Activated T-cell treated with anti-CD3 and anti-CD28 coated beads for 24 hours (primary cell): ENCODE data around the gene CRACR2B.

Experiments used
- DNase-seq: peaks from one replicate; pipeline ENCODE4 v3.0.0-alpha.2; 2020; ENCODE audit warnings: low read depth

The CRACR2B gene

DNA sequence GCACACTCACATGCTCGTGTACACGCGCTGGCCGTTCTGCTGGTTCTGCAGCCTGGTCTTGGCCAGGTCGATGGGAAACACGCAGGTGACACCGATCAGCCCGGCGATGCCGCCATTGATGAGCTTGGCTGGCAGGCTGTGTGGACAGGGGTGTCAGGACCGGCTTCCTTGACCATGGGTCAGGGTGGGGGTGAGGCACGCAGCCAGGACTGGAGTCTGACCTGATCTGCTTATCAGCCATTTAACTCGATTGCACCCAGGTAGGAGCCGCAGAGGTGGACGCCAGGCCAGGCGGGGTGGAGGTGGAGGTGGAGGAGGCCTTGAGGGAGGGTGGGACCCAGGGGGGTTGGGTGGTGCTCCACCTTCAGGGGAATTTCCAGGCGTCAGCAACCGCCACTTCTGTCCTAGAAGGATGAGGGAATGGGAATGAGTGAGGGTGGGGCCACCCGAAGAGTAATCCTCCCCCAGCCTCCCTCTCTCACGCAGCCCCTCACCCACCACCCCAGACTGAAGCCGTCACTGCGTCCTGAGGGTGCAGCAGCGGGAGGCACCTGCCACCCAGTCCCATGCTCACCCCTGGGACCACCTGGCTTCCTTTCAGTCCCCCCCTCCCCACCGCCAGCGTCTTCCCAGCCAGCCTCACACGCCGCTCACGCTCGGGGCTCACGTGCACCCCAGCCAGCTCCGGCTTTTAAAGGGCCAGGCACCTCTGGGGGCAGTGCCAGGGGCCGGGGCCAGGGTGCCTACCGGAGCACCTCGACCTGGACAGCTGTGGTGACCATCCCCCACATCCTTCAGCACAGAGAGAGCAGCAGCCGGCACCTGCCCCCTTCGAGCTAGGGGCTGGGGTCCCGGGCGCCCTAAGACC lies 32.7 kb upstream of the CRACR2B start:
- no peak for DNase-seq

- peak; percentile 79 for DNase-seq
These were observed 31.8 kb upstream of the CRACR2B start for GRCh38 chr11:795634-796564.

GRCh38 chr11:796565-797295 lies 31.0 kb upstream of the CRACR2B start:
- no peak for DNase-seq

- peak; percentile 70 for DNase-seq
These were observed 30.2 kb upstream of the CRACR2B start for GRCh38 chr11:797296-798092.

- peak; percentile 80 for DNase-seq
These were observed 29.5 kb upstream of the CRACR2B start, which contains the start of gene SLC25A22 for GRCh38 chr11:798093-798713. Gene SLC25A22, minus strand, starts transcription at chr11:798281. Its CDS starts 3,275 bp downstream, at chr11:795006.

DNA sequence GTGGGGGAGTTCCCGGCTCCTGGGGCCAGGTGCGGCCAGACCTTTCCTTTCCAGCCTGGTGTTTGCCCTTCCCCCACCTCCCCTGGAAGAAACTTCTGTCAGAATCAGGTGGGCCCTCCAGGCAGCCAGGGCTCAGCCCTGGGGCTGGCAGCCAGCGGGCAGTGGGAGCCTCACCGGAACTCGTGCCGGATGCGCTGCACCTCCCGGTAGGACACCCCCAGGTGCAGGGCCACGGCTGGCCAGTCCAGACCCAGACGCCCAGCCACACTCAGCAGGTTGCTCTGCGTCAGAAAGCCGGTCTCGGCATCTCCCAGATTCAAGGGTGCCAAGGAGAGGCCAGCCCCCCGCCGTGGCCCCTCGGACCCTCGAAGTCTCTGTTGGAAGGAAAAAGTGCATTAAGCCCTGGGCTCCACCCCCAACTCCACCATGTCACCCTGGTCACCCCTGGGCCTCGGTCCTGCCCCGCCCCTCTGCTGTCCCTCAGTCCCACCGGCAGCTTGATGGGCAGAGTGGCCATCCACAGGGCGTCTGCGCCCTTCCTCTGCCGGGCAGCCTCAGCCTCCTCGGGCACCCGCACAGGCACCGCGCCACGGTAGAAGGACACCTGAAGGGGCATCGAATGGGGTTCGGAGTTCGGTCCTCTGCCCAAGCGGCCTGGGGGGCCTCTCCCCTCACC lies 27.9 kb upstream of the CRACR2B start:
- no peak for DNase-seq

GRCh38 chr11:800473-800872 lies 27.2 kb upstream of the CRACR2B start:
- no peak for DNase-seq

- DNase-seq: no peak
These were observed 26.5 kb upstream of the CRACR2B start for GRCh38 chr11:801097-801780.

- DNase-seq: no peak
These were observed 25.6 kb upstream of the CRACR2B start for GRCh38 chr11:802018-802617.

- DNase-seq: no peak
These were observed 24.8 kb upstream of the CRACR2B start for GRCh38 chr11:802693-803466.

DNA sequence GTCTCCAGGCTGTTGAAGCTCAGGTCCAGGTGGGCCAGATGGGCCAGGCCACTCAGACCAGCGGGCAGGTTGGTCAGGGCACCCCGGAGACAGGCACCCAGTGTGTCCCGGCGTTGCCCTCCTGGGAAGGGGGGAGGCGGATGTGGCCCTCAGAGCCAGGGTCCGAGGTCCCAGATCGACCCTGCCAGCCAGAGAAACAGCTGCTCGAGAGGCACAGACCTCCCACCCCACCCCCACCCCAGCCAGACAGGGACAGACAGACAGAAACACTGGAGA lies 24.3 kb upstream of the CRACR2B start:
- no peak for DNase-seq

DNA sequence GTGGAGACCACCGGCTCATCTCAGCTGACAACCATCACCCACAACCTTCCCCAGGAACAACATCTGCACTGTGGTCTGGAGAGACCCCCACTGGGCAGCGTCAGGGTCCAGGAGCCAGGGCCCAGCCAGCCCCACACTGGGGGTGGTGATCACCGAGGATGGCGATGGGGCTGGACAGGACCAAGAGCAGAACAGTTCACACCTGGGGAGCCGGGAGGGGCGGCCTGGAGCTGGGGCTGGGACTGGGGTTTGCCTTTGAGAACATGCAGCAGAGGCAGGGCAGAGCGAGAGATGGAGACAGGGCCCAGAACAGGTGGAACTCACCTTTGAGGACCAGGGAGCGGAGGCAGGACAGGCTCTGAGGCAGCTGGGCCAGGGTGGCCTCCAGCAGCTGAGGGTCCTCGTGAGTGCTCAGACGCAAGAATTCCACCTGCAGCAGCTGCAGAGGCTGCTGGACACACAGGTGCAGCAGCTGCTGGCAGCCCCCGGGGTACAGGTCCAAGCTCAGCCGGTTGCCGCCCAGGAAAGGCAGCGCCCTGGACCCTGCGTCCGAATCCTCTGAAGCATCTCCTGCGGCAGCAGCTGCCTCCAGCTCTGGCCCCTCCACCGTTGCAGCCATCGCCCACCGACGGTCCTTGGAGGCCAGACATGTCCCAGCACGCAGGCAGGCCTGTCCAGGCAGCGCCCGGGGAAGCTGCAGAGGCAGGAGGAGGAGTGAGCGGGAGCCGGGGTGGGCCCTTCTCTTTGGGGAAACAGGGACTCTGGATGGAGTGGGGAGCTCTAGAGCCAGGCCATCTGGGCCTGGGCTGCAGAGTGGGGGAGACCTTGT lies 23.7 kb upstream of the CRACR2B start:
- DNase-seq: no peak

- DNase-seq: no peak
These were observed 23.1 kb upstream of the CRACR2B start for GRCh38 chr11:804599-804964.

GRCh38 chr11:808427-809286 lies 19.1 kb upstream of the CRACR2B start:
- no peak for DNase-seq

DNA sequence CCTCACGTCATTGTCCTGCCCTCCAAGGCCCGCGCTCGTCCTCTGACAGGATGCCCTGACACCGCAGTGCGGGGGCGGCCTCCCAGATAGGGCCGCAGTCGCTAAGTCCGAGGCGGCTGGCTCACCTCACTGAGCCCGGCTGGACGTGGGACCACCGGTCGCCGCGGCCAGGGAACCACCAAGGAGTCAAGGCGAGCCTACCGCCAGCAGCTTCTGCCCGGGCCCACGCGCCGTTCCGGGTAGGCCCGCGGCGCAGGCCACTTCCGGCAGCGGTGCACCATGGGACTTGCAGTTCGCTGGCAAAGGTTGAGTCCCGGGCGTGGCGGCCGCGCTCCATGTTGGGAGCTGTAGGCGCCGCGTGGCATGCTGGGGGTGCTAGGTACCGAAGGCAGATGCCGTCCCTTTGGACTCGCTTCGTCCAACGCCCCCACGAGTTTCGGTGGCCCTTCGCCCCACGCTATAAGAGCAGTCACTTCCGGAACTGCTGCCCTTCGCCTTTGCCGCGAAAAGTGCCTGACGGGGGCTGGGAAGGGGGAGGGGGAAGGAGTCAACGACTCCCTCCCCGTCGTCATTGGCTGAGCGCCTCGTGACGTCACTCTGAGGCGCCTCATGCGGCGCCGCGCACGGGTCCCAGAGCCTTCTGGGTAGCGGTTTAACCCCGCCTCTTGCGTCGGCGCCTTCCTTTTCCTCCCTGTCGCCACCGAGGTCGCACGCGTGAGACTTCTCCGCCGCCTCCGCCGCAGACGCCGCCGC lies 18.3 kb upstream of the CRACR2B start, which contains the start of gene RPLP2:
Gene RPLP2 (plus strand): TSS at position 681 of the 753 bp plus-strand sequence. CDS start 268 bp downstream, outside the sequence.
- DNase-seq: peak; percentile 97

DNA sequence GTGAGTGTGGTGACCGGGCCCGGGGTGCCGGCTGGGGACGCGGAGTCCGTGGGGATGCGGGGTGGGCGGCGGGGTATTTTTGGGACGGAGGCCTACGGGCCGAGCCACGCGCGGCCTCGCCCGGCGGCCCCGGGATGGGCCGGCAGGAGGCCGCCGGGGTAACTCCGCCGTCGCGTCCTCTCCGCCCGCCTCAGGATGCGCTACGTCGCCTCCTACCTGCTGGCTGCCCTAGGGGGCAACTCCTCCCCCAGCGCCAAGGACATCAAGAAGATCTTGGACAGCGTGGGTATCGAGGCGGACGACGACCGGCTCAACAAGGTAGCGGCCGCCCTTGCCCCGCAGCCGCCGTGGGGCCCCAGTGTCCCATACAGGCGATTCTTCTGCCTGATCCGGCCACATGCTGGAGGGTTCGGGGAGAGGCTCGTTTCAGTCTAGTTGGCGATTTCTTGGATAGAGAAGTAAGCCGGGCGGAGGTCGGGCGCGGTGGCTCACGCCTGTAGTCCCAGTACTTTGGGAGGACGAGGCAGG lies 17.6 kb upstream of the CRACR2B start:
- no peak for DNase-seq
